ENCODE measurements around the gene DDX39B.
"Not testable (repeated sequence)": the region's sequence is repeated elsewhere in the genome, so short reads cannot be mapped to it uniquely, and the experiment has no call there.

DDX39B gene

GRCh38 chr6:31569861-31570536 lies 28.2 kb upstream of the DDX39B start:
- DNase-seq (ENCODE audit: insufficient read length, low spot score) (no peak), FAIRE-seq (no peak)
- TF ChIP-seq POLR2A (IDR thresholded peaks at IDR 0.05; ENCODE audit: low read depth, low read length), result no peak

GRCh38 chr6:31568537-31568961 lies 26.7 kb upstream of the DDX39B start:
- no peak for TF ChIP-seq POLR2A (IDR thresholded peaks at IDR 0.05; ENCODE audit: low read depth, low read length)
- FAIRE-seq (no peak), DNase-seq (ENCODE audit: insufficient read length, low spot score) (no peak)

- FAIRE-seq (no peak), DNase-seq (ENCODE audit: insufficient read length, low spot score) (no peak)
- TF ChIP-seq POLR2A (IDR thresholded peaks at IDR 0.05; ENCODE audit: low read depth, low read length), result no peak
These were observed 25.9 kb upstream of the DDX39B start for GRCh38 chr6:31567531-31568370.

GRCh38 chr6:31560697-31561058 lies 18.9 kb upstream of the DDX39B start:
- FAIRE-seq (no peak), DNase-seq (ENCODE audit: insufficient read length, low spot score) (no peak)
- TF ChIP-seq POLR2A (IDR thresholded peaks at IDR 0.05; ENCODE audit: low read depth, low read length), result no peak

- TF ChIP-seq POLR2A (IDR thresholded peaks at IDR 0.05; ENCODE audit: low read depth, low read length), result no peak
- DNase-seq (ENCODE audit: insufficient read length, low spot score) (peak; percentile 83), FAIRE-seq (peak; percentile 69)
These were observed 18.3 kb upstream of the DDX39B start for GRCh38 chr6:31559958-31560696.

- DNase-seq (ENCODE audit: insufficient read length, low spot score), result no peak
- no peak for TF ChIP-seq POLR2A (IDR thresholded peaks at IDR 0.05; ENCODE audit: low read depth, low read length)
- FAIRE-seq, result no peak
These were observed 17.8 kb upstream of the DDX39B start for GRCh38 chr6:31559606-31559957.

GRCh38 chr6:31558631-31559500 lies 17.1 kb upstream of the DDX39B start:
- TF ChIP-seq POLR2A (IDR thresholded peaks at IDR 0.05; ENCODE audit: low read depth, low read length), result no peak
- FAIRE-seq (no peak), DNase-seq (ENCODE audit: insufficient read length, low spot score) (no peak)

GRCh38 chr6:31558318-31558625 lies 16.5 kb upstream of the DDX39B start:
- FAIRE-seq (no peak), DNase-seq (ENCODE audit: insufficient read length, low spot score) (no peak)
- no peak for TF ChIP-seq POLR2A (IDR thresholded peaks at IDR 0.05; ENCODE audit: low read depth, low read length)

- DNase-seq (ENCODE audit: insufficient read length, low spot score), result no peak
- FAIRE-seq, result no peak
These were observed 15.9 kb upstream of the DDX39B start for GRCh38 chr6:31557443-31558317.

GRCh38 chr6:31556307-31556706 lies 14.5 kb upstream of the DDX39B start:
- TF ChIP-seq POLR2A (IDR thresholded peaks at IDR 0.05; ENCODE audit: low read depth, low read length), result no peak
- no peak for DNase-seq (ENCODE audit: insufficient read length, low spot score)
- FAIRE-seq, result no peak

More at GRCh38 chr6:31557443-31558317, 15.9 kb upstream of the DDX39B start:
- no peak for TF ChIP-seq POLR2A (IDR thresholded peaks at IDR 0.05; ENCODE audit: low read depth, low read length)

- not testable (repeated sequence) for FAIRE-seq
These were observed 9.6 kb upstream of the DDX39B start for GRCh38 chr6:31551371-31551770.

GRCh38 chr6:31548544-31548873 lies 6.7 kb upstream of the DDX39B start:
- no peak for TF ChIP-seq POLR2A (IDR thresholded peaks at IDR 0.05; ENCODE audit: low read depth, low read length)
- no peak for DNase-seq (ENCODE audit: insufficient read length, low spot score)
- no peak for FAIRE-seq

More at GRCh38 chr6:31551371-31551770, 9.6 kb upstream of the DDX39B start:
- not testable (repeated sequence) for DNase-seq (ENCODE audit: insufficient read length, low spot score)
